GM04503 (cell line): Measurements from ENCODE around the gene AUTS2.

ENCODE experiments used
- DNase-seq: peaks from one replicate; pipeline ENCODE4 v3.0.0-alpha.2; 2012; ENCODE audit warnings: low read depth

The AUTS2 gene

DNA sequence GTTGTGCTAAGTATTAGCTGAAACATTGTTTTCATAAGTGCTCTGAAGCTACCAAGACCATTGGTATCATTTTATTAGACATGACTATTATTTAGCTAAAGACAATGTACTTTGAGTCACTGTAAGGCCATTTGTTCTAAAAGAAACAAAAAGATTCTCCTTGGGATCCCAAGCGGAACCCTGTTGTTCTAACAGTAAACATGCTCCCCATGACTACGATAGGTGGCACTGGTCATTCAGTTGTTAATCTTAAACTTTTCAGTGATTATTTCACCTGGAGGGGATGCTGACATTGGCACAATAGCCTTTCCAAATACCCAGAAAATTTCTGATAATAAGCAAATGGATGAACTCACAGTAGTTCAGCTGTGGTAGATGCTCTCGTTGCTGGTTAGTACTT, 715.0 kb downstream of the AUTS2 start:
- DNase-seq, result no peak

- DNase-seq, result no peak
Measured at GRCh38 chr7:70313687-70314086, 715.4 kb downstream of the AUTS2 start.

GRCh38 chr7:70314221-70314620, 715.9 kb downstream of the AUTS2 start:
- no peak for DNase-seq

- DNase-seq, result no peak
Measured at GRCh38 chr7:70316745-70317144, 718.5 kb downstream of the AUTS2 start.

DNA sequence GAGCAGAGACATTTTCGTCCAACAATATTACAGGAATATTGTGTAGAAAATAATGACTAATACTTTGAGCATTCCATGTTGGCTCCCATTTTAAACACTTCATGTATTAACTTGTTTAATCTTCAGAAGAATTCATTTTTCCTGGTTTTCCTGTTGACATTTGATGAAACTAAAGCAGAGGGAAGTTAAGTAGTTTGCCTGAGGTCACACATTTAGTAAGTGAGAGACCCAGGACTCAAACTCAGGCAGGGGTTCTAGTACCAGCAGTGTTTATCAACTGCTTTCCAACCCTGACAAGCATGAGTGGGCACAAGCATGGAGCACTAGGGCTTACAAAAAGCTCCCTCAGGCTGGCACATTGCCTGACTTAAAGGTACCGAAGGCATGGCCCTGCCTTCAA, 719.1 kb downstream of the AUTS2 start:
- peak; percentile 9 for DNase-seq

GRCh38 chr7:70318511-70318910, 720.2 kb downstream of the AUTS2 start:
- no peak for DNase-seq

GRCh38 chr7:70319057-70319456, 720.8 kb downstream of the AUTS2 start:
- no peak for DNase-seq

GRCh38 chr7:70321016-70321590, 722.8 kb downstream of the AUTS2 start:
- DNase-seq, result no peak

DNA sequence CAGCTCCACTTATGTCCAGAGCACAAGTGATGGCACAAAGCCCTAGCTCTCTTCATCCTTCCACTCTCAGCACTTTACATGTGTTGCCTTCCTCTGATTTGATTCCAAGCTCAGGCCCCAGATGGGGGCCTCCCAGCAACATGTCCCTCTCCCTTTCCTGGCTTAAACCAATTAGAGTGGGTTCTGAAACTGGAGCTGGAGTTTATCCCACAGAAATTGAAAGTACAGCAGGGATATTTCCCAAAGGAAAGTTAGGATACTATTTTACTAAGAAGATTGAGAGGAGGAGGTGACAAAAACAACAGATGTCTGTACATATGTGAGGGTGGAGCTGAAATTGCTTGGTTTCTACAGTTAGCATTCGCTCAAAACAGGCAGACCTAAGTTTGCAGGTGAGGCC, 724.6 kb downstream of the AUTS2 start:
- DNase-seq, result no peak

DNA sequence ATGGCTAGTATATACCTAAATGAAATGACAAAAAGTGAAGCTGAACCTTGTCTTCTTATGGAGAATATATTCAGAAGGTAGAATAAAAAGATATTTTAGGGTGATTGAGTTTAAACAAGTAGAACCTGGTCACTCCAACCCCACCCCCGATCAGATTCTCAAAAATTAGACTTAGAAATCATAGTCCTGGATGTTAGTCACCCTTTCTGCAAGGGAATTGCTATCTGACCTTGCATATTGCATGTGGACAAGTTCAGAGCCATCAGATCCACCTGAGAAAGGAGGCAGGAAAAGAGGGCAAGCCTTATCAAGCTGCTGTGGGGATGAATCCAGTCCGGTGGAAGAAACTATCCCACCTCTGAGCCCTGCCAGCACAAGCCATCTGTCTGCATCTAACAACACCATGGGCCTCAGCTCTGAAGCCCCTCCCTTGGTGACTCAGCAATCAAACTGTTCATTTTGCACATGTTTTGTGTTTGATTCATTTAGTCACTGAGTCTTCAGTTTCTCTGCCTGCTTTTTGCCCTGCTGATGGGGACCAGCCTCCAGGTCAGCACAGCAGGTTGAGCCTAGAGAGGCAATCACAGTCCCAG, 727.3 kb downstream of the AUTS2 start:
- DNase-seq, result peak; percentile 35

DNA sequence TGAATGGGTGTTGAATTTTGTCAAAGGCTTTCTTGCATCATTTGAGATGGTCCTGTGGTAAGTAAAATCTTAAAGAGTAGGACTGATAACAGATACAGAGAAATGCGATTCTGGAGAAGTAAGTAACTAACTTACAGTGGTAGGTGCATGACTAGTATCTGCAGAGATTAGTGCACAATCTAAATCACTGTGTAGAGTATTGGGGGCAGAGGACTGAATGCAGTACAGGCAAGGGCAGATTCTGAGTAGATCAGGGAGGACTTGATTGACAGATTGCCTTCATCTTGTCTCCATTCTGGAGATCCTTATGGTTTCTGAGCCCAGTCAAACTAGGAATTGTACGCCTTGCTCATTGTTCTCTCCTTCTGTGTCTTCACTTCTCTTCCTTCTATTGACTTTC, 736.0 kb downstream of the AUTS2 start:
- DNase-seq, result no peak

DNA sequence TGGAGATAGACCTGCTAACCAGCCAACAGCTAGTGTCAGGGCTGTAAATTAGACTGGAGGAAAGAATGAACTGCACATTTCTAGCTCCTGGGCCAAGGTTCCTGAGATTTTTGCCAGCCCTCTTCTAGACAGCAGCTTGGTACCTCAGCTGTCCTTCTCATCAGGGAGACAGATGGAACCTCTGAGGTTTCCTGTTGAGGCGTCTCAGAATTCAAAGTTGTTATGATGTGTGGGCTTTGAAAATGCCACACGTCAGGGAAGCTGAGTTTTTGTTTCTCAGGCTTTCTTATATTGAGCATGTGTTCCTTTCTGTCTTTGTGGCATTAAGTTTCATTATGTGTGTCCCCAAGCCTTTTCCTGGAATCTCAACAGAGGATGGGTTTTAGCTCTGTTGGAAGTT, 736.6 kb downstream of the AUTS2 start:
- no peak for DNase-seq

DNA sequence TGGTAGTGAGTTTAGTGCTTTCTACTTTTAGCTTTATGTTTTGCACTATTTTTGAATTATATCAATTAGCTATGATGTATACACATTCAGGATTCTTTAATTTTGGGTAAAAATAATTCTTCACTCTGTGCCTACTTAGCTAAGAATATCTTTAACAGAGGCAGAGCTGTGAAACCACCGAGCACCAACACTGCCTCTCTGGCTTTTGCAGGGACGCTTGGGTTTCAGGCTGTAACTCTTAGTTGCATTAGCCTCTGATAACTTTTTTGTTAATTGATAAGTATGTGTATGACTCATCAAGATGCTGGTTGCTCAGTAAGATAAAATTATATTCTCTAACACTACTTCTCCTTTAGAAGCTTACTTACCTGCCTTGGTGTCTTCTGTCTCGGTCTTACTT, 738.3 kb downstream of the AUTS2 start:
- DNase-seq, result no peak

- no peak for DNase-seq
Measured at GRCh38 chr7:70338015-70338414, 739.7 kb downstream of the AUTS2 start.

GRCh38 chr7:70340236-70340635, 742.0 kb downstream of the AUTS2 start:
- no peak for DNase-seq

DNA sequence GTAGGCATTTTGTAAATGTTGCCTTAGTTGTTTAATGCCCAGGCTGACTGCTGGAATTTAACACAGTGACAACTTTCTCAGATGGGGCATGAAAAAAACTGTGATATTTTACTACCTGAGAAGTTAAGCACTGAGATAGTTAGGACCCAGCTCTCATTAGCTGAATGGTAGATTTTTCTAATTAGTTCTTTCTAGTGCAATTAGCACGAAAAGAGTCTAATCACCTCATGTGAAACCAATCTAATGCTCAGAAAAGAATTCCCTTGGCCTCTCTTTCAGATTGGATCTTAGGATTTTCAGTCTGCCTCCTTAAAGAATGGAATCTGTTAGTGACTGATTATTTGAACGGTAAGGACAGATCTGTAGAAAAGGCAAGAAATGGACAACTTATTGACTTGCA, 743.2 kb downstream of the AUTS2 start:
- no peak for DNase-seq

GRCh38 chr7:70343519-70343918, 745.2 kb downstream of the AUTS2 start:
- DNase-seq, result no peak

DNA sequence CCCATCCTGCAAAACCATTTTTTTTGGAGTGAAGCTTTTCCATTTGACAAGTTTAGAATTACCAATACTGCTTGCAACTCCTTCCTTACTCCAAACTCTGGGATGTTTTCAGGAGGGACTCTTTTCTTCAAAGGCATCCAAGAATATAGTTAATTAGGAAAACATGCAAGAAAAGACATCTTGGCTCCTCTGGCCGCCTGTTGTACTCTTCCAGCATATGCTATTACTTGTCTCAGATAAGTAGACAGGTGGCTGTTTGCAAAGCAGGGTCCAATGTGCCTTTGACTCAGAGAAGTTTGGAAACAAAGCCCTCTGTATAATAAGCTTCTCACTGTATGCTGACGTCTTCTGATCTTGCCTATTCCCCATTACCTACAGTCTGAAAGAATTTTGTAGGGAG, 746.5 kb downstream of the AUTS2 start:
- DNase-seq, result no peak

DNA sequence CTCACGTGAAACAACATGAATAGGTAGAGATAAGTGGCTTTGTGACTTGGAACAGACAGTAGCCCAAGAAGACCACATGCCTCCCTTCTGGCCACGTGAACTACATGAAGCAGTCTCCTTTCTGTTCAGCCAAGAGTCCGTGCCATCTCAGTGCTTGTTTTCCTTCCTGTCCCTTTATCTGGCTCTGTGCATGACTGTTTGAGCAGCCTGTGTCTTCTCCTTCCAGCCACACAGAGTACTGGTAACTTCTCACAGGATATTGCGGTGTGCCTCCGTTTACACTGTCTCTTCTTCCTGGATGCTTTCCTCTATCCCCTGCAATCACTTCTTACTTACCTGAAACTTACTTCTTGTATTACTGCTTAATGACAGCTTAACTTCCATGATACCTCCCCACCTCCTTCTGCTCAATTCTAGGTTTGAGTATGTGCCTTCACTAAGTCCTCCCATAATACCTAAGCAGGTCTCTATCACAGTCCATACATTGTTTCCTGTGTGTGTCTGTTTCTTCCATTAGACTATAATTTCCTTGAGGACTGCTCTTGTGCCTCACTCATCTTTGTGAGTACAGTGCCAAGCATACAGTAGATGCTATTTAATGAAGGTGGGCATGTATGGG, 748.7 kb downstream of the AUTS2 start:
- DNase-seq, result no peak

- no peak for DNase-seq
Measured at GRCh38 chr7:70347463-70348254, 749.4 kb downstream of the AUTS2 start.

- no peak for DNase-seq
Measured at GRCh38 chr7:70349031-70349430, 750.8 kb downstream of the AUTS2 start.

DNA sequence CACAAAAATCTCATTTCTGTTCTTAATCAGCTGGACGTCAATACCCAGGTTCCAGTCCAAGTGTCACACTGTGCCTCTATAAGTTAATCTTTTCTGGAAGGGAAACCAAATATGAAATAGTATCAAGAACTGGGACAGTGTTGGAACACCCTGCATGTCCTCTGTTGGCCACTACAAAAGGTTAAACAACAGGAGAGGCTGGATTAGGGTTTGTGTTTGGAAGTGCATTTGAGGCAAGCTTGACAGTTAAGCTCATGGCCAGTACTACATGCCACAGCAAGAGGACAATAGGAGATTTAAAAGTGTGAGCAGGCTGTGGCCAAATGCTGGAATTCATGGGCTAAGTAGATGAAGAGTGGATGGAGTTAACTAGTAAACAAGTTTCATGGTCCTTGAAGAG, 751.5 kb downstream of the AUTS2 start:
- DNase-seq, result no peak

DNA sequence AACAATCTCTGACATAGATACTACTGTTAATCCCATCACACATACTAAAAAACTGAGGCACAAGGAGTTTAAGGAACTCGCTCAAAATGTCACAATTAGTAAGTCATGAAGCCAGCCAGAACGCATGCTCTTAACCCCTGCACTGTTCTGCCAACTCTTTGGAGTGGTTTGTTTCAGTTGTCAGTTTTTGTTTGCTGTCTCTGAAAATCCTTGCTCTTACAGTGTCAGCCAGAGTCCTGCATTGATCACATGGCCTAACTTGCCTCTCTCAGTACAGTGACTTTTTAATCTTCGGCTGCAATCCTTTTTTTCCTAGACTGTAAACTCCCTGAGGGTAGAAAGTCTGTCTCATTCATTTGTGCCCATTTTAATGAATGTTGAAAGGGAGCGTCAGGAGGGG, 753.8 kb downstream of the AUTS2 start:
- DNase-seq, result no peak
